GM12801 (cell line): ENCODE results near the gene BACH2.

Experiments used
- CTCF ChIP-seq: IDR thresholded peaks from one replicate; pipeline ENCODE4 v1.5.1; 2011; ENCODE audit warnings: control low read depth; ENCODE audit not compliant: insufficient read length; ENCODE audit errors: extremely low read depth

BACH2 gene

DNA sequence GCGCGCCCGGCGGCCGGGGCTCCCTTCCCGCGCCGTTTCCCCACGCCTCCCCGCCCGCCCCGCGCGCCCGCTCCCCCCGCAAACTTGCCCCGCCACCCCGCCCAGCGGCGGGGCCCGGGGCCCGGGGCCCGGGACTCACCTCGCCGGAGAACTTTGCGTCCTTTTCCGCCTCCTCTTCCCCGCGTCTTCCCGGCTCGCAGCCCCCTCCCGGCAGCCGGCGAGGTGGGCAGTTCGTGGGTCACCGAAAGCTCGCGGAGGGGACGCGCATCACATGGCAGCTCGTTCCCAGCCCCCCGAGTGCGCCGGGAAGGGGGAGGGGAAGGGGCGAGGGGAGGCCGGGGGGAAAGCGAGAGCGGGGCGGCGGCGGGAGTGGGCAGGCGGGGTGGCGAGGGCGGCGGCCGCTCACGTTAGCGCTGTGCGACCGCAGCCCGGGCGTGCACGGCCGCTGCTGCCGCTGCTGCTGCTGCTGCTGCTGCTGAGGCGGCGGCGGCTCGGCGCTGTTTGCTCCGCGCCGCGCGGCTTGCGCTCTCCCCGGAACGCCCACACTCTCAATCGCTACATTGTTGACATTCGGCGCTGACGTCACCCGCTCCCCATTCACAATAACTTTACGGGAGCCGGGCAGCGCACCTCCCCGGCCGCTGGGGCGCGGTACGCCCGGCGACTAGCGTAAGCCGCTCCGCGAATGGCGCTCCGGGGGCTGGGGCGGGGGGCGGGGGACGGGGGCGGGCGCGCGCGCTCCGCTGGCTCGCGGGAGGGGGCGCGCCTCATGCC is at the start of gene BACH2:
BACH2 (minus strand) TSS at position 503 of the 774 bp plus-strand sequence. CDS start 287,999 bp downstream, outside the sequence.
- no peak for TF ChIP-seq CTCF

DNA sequence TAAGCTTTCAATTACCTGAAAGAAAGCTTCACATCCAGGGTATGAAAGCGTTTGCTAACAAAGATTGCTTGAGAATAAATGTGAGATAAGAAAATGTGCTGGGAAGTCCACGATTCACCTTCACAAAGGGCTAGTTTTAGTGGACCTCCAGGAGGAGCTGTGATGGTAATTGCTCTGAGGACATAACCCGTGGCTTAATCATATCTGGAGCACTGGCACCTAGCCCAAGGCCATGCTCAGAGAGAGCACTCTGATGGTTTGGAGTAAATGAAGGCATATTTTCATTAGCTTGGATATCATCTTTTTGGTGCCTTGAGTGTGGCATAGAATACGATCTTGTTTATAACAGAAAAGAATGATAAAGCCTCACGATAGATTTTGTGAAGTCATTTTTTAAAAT is 46.9 kb upstream of the BACH2 start:
- TF ChIP-seq CTCF, result no peak

- TF ChIP-seq CTCF, result no peak
Observed at GRCh38 chr6:90338409-90338808, 41.8 kb upstream of the BACH2 start.

- TF ChIP-seq CTCF, result no peak
Observed at GRCh38 chr6:90336388-90336947, 39.8 kb upstream of the BACH2 start.

- no peak for TF ChIP-seq CTCF
Observed at GRCh38 chr6:90333928-90334327, 37.3 kb upstream of the BACH2 start.

DNA sequence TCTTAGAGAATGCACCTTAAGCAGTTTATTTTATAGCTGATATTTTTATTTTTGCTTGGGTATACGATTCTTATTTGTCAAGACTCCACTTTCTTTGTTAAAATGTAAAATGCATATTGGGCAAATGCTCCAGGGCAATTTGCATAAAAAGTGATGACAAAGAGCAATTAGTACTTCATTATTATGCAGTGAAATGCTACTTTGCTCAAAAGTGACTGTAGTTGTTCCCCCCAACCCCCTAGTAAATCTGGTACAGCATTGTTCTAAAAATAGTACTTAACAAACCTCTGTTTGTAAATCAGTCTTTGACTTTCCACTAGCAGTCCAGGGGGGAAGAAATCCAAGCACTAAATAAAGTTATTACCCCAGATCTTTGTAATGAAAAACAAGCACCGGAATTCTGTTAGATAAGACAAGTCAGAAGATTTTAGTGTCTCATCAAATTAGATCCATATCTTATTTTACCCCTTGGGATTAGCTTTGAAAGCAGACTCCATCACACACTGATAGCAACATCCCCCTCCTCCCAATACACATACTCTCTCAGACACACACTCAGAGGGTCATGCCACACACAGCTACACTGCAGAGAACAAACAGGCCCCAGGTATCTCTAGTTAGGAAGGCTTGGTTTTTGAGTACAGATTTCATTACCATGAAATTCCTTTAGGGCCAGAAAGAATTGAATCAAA is 32.9 kb upstream of the BACH2 start:
- TF ChIP-seq CTCF, result no peak

- TF ChIP-seq CTCF, result no peak
Observed at GRCh38 chr6:90328004-90328403, 31.4 kb upstream of the BACH2 start.
